ENCODE measurements around the gene B4GAT1. TPM values are rescaled to one million over a fixed set of nuclear protein-coding genes. Genes with fewer than 3 reads are reported as not detected.
"Not testable (repeated sequence)": the region's sequence is repeated elsewhere in the genome, so short reads cannot be mapped to it uniquely, and the experiment has no call there.

B4GAT1 gene
- total and polyA plus RNA-seq, 10 donors = 4.3 to 23.4 (median 10.5) TPM

DNA sequence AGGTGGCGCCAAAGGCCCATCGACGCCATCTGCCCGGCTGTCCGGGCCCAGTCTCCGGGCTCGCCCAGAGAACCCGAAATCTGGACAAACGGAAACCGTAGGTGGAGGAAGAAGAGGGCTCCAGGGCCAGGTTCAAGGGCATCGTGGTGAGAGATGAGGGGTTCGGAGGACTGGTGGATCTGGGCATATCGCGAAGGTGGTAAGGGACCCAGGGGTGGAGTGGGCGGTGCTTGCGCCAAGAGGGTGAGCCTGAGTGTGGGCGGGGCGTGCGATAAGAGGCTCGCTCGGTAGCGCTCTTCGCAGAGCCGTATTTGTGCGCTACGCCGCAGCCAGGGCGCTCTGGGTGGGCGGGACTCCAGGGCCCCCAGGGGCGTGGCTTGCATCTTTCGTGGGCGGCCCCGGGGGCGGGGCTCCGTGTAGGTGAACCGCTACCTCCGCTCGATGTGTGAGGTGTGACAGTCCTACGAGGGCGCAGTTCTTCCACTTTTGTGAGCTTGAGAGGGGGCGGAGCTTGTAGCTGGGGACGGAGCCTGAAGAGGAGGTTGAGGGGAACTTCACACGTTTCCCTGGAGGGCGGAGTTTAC lies 35.4 kb downstream of the B4GAT1 start:
- Histone ChIP-seq H3K4me3 (peak overlapping the region; percentile 38 to 77 (median 55)), H3K9me3 (no peaks in the 10 kb centered on the region), H3K27ac (peak overlapping the region; percentile 83 to 93 (median 90)), H3K4me1 (peaks cover 5 to 59% (median 31%) of the 10 kb centered on the region in 6 donors), H3K36me3 (no peaks in the 10 kb centered on the region), H3K27me3 (replicated peaks in 1 of 7) (peaks cover 0 to 17% (median 0%) of the 10 kb centered on the region in 7 donors)
- intact Hi-C loops (cut with DNase I; ENCODE audit: low total_unique reads) = loop anchor here (2.0 to 5.0 kb wide), 2 partner anchors 17 to 75 kb away; no protein-coding TSS in a partner anchor
- 0 to 1% (median 1%) methylated on average over 37 to 44 of the region's 44 CpGs for WGBS, 5 donors
- peak; percentile 98 for DNase-seq
- no peak for TF ChIP-seq POLR2A (IDR thresholded peaks at IDR 0.05)
- TF ChIP-seq POLR2AphosphoS5 (IDR thresholded peaks at IDR 0.05) = peak; percentile 80 to 87 (median 85)
- TF ChIP-seq, protein P1, sequence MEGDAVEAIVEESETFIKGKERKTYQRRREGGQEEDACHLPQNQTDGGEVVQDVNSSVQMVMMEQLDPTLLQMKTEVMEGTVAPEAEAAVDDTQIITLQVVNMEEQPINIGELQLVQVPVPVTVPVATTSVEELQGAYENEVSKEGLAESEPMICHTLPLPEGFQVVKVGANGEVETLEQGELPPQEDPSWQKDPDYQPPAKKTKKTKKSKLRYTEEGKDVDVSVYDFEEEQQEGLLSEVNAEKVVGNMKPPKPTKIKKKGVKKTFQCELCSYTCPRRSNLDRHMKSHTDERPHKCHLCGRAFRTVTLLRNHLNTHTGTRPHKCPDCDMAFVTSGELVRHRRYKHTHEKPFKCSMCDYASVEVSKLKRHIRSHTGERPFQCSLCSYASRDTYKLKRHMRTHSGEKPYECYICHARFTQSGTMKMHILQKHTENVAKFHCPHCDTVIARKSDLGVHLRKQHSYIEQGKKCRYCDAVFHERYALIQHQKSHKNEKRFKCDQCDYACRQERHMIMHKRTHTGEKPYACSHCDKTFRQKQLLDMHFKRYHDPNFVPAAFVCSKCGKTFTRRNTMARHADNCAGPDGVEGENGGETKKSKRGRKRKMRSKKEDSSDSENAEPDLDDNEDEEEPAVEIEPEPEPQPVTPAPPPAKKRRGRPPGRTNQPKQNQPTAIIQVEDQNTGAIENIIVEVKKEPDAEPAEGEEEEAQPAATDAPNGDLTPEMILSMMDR (IDR thresholded peaks at IDR 0.05 in 8 of 11, conservative IDR thresholded peaks at IDR 0.05 in 3 of 11) = peak in 8 of 11 experiments; percentile 49 to 96 (median 93)

DNA sequence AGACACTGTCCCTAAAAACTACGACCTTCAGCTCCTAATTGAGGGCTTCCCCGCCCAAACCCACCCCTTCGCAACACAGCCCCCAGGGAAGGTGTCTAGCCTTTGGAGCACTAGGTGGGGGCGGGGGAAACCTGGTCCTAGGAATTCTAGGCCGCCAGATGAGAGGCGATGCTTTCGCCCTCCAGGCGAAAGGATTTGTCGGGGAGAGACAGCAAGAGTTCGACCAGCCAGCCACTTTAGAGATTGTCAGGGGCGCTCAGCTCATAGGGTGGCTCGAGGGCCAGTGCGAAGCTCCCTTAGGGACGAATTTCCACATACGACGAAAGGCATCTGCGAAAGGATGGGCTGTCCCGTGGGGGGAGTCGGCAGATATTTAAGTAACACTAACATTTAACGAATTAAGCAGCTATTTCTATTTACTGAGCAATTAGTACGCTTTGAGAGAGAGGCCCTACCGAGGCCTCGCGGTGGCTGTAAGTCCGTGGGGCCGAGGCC lies 35.9 kb downstream of the B4GAT1 start:
- Histone ChIP-seq H3K4me3 (peak overlapping the region; percentile 38 to 77 (median 55)), H3K9me3 (no peaks in the 10 kb centered on the region), H3K27me3 (replicated peaks in 1 of 7) (peaks cover 0 to 12% (median 0%) of the 10 kb centered on the region in 7 donors), H3K27ac (peak overlapping the region; percentile 83 to 93 (median 90)), H3K36me3 (no peaks in the 10 kb centered on the region), H3K4me1 (peaks cover 5 to 53% (median 25%) of the 10 kb centered on the region in 6 donors)
- intact Hi-C loops (cut with DNase I; ENCODE audit: low total_unique reads) = loop anchor here (5.0 kb wide), 1 partner anchor 76 kb away; no protein-coding TSS in a partner anchor
- 20 to 33% (median 28%) methylated on average over 17 to 26 of the region's 26 CpGs for WGBS, 5 donors
- TF ChIP-seq, protein P1 (IDR thresholded peaks at IDR 0.05 in 8 of 11, conservative IDR thresholded peaks at IDR 0.05 in 3 of 11) = peak in 6 of 11 experiments; percentile 88 to 95 (median 93)
- TF ChIP-seq POLR2A (IDR thresholded peaks at IDR 0.05) = no peak
- DNase-seq = no peak

DNA sequence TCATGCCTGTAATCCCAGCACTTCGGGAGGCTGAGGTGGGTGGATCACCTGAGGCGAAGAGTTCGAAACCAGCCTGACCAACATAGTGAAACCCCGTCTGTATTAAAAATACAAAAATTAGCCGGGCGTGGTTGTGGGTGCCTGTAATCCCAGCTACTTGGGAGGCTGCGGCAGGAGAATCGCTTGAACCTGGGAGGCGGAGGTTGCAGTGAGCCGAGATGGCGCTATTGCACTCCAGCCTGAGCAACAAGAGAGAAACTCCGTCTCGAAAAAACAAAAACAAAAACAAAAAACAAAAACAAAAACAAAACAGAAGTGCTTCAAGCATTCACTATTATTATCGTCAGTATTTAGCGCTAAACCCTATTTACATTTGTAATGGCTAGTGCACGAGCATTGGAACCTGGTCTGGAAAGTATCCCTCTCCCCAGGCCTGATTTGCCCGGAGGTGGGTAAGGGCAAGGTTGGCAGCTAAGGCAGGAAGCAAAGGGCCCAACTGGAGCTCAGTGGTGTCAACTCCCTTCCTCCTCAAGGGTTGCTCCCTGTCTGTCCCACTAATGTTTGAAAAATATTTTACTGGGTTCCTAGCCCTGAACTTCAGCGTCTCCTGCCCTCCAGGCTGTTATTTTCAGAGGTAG lies 36.5 kb downstream of the B4GAT1 start:
- DNase-seq; H3K27me3 ChIP-seq (replicated peaks in 1 of 7); H3K9me3 ChIP-seq; H3K36me3 ChIP-seq; H3K4me3 ChIP-seq: not testable (repeated sequence)
- 83 to 90% (median 87%) methylated on average over 18 of the region's 18 CpGs for WGBS, 5 donors
- H3K4me1 ChIP-seq = peaks cover 5 to 47% (median 22%) of the 10 kb centered on the region in 6 donors
- H3K27ac ChIP-seq = peak overlapping the region in 1 of 8 donors; percentile 91
- intact Hi-C loops (cut with DNase I; ENCODE audit: low total_unique reads) = loop anchor here (5.0 kb wide), 1 partner anchor 76 kb away; no protein-coding TSS in a partner anchor

DNA sequence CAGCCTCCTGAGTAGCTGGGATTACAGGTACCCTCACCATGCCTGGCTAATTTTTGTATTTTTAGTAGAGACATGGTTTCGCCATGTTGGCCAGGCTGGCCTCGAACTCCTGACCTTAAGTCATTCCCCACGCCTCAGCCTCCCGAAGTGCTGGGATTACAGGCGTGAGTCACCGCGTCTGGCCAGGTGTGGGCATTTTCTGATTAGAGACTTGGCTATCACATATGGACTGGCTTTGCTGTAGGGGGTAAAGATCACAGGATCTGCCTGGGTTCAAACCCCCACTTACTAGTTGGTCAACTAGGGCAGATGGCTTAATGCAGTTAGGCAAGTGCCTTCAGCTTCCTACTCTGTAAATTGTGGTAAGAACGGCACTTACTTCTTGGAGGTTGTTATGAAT lies 37.1 kb downstream of the B4GAT1 start:
- intact Hi-C loops (cut with DNase I; ENCODE audit: low total_unique reads) = loop anchor here (5.0 kb wide), 1 partner anchor 77 kb away; no protein-coding TSS in a partner anchor
- peaks cover 5 to 41% (median 22%) of the 10 kb centered on the region in 6 donors for H3K4me1 ChIP-seq
- no peaks in the 10 kb centered on the region for H3K27me3 ChIP-seq (replicated peaks in 1 of 7)
- no peak overlapping the region for H3K27ac ChIP-seq
- no peak for TF ChIP-seq POLR2A (IDR thresholded peaks at IDR 0.05)
- no peak for TF ChIP-seq POLR2AphosphoS5 (IDR thresholded peaks at IDR 0.05)
- TF ChIP-seq, protein P1 (IDR thresholded peaks at IDR 0.05 in 8 of 11, conservative IDR thresholded peaks at IDR 0.05 in 3 of 11) = no peak
- H3K36me3 ChIP-seq = no peaks in the 10 kb centered on the region
- WGBS, 5 donors = 86 to 88% (median 86%) methylated on average over 8 of the region's 8 CpGs
- H3K9me3 ChIP-seq = no peaks in the 10 kb centered on the region
- no peak overlapping the region for H3K4me3 ChIP-seq
- DNase-seq = no peak

Measured in spleen (tissue), 11 donors.